Gastrocnemius medialis (tissue), 4 donors: ENCODE results near the gene GCNA.

Experiments
- POLR2A ChIP-seq, 2 donors: fragments of 450-650 bp; IDR thresholded peaks; one replicate each; pipeline ENCODE4 v1.6.1; 2017; ENCODE audit warnings: antibody characterized with exemption in 2 of 2, mild to moderate bottlenecking in 2 of 2, moderate library complexity in 2 of 2
- TF ChIP-seq, protein P1 (sequence below), 5 experiments: fragments of 450-650 bp in 3 of 5; fragments of 200-600 bp in 2 of 5; sonication (generic) in 2 of 5; IDR thresholded peaks in 4 of 5; conservative IDR thresholded peaks in 1 of 5; 1 replicate in 4 of 5; 2 replicates in 1 of 5; pipeline ENCODE4 v1.5.1; 2016 to 2019; ENCODE audit warnings: antibody characterized with exemption in 5 of 5, mild to moderate bottlenecking in 3 of 5, moderate library complexity in 3 of 5

DNA sequence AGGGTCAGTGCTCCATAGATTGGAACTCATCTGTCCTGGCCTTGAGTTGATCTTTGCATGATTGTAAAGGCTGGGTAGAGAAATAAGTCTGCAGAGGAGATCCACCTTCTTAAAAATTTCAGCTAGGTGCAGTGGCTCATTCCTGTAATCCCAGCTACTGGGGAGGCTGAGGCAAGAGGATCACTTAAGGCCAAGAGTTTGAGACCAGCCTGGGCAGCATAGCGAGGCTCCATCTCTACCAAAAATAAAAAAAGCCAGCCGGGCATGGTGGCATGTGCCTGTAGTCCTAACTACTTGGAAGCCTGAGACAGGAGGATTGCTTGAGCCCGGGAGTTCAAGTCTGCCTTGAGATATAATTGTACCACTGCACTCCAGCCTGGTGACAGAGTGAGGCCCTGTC, 40.5 kb downstream of the GCNA start:
- TF ChIP-seq, protein P1, sequence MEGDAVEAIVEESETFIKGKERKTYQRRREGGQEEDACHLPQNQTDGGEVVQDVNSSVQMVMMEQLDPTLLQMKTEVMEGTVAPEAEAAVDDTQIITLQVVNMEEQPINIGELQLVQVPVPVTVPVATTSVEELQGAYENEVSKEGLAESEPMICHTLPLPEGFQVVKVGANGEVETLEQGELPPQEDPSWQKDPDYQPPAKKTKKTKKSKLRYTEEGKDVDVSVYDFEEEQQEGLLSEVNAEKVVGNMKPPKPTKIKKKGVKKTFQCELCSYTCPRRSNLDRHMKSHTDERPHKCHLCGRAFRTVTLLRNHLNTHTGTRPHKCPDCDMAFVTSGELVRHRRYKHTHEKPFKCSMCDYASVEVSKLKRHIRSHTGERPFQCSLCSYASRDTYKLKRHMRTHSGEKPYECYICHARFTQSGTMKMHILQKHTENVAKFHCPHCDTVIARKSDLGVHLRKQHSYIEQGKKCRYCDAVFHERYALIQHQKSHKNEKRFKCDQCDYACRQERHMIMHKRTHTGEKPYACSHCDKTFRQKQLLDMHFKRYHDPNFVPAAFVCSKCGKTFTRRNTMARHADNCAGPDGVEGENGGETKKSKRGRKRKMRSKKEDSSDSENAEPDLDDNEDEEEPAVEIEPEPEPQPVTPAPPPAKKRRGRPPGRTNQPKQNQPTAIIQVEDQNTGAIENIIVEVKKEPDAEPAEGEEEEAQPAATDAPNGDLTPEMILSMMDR (IDR thresholded peaks at IDR 0.05 in 4 of 5, conservative IDR thresholded peaks at IDR 0.05 in 1 of 5): no peak
- TF ChIP-seq POLR2A (IDR thresholded peaks at IDR 0.05): no peak
